Esophagus squamous epithelium (tissue), 5 donors: ENCODE data around the gene TSKU. TPM values are rescaled to one million over a fixed set of nuclear protein-coding genes. Genes with fewer than 3 reads are reported as not detected.

Source experiments
- DNase-seq: peaks from one replicate; lab custom pipeline; 2025; lab: John Stamatoyannopoulos, UW
- H3K27ac ChIP-seq, 4 donors: fragments of 200-600 bp; sonication (generic); one replicate each; pipeline ENCODE4 v1.5.1; 2016 to 2019; ENCODE audit warnings: mild to moderate bottlenecking in 1 of 4
- H3K27me3 ChIP-seq, 4 donors: fragments of 200-600 bp; sonication (generic); 1 replicate in 3 of 4; 2 replicates in 1 of 4; pipeline versions ENCODE4 v1.5.1 to v1.6.0; 2017 to 2021; ENCODE audit warnings: antibody characterized with exemption in 1 of 4
- H3K36me3 ChIP-seq, 3 donors: fragments of 200-600 bp; sonication (generic); one replicate each; pipeline ENCODE4 v1.5.1; 2016 to 2019
- H3K4me1 ChIP-seq, 3 donors: fragments of 200-600 bp; sonication (generic); one replicate each; pipeline ENCODE4 v1.5.1; 2017 to 2019
- H3K4me3 ChIP-seq, 4 donors: fragments of 200-600 bp; sonication (generic); 1 replicate in 3 of 4; 2 replicates in 1 of 4; pipeline ENCODE4 v1.5.1; 2016 to 2019; ENCODE audit warnings: mild to moderate bottlenecking in 2 of 4, moderate library complexity in 1 of 4
- H3K9me3 ChIP-seq, 3 donors: fragments of 200-600 bp; sonication (generic); one replicate each; pipeline ENCODE4 v1.5.1; 2016 to 2019
- CTCF ChIP-seq, 6 experiments: fragments of 450-650 bp in 4 of 6; fragments of 200-600 bp in 2 of 6; sonication (generic) in 2 of 6; IDR thresholded peaks; one replicate each; pipeline ENCODE4 v1.5.1; 2016 to 2019; ENCODE audit warnings: antibody characterized with exemption in 6 of 6, mild to moderate bottlenecking in 4 of 6, moderate library complexity in 4 of 6
- POLR2A ChIP-seq, 4 donors: fragments of 450-650 bp; IDR thresholded peaks; one replicate each; pipeline ENCODE4 v1.6.1; 2017; ENCODE audit warnings: antibody characterized with exemption in 4 of 4, mild to moderate bottlenecking in 4 of 4, moderate library complexity in 3 of 4
- WGBS, 2 donors: methylation state at CpG; one replicate each; pipeline ENCODE4 v1.1.5; 2018; 5-methylcytosine and 5-hydroxymethylcytosine counted together
- intact Hi-C: fragments of 100-400 bp; cut with DNase I; formaldehyde crosslinking; loops from one replicate; pipeline ENCODE4 v1.15.0; 2022
- total RNA-seq, 4 donors: library from RNA; depleted of rRNA; stranded (reverse); fragments of >200 nt; gene quantifications; one replicate each; pipeline ENCODE4 v1.1.0, GENCODE V29; 2016
- donor health status: DM: yes; HTN: yes; CAD: no.

Gene TSKU
- total RNA-seq, 4 donors from 2014 or later = 51.4 to 95.9 (median 88.4) TPM

GRCh38 chr11:76762867-76763572 lies 20.1 kb upstream of the TSKU start:
- WGBS, 2 donors = 40 to 50% methylated on average over 3 to 4 of the region's 5 CpGs
- no peak for DNase-seq
- no peaks in the 10 kb centered on the region for H3K9me3 ChIP-seq
- H3K27ac ChIP-seq = peak overlapping the region; percentile 65 to 77 (median 75)
- intact Hi-C loops = no loop called here
- peaks cover 45 to 77% (median 52%) of the 10 kb centered on the region in 3 donors for H3K4me1 ChIP-seq
- TF ChIP-seq POLR2A (IDR thresholded peaks at IDR 0.05) = no peak
- peak in 1 of 6 experiments; percentile 19 for TF ChIP-seq CTCF (IDR thresholded peaks at IDR 0.05)
- no peaks in the 10 kb centered on the region for H3K27me3 ChIP-seq
- no peak overlapping the region for H3K4me3 ChIP-seq
- H3K36me3 ChIP-seq = no peaks in the 10 kb centered on the region

GRCh38 chr11:76763573-76764346 lies 19.4 kb upstream of the TSKU start:
- H3K36me3 ChIP-seq = no peaks in the 10 kb centered on the region
- peak overlapping the region; percentile 65 to 77 (median 75) for H3K27ac ChIP-seq
- no peaks in the 10 kb centered on the region for H3K9me3 ChIP-seq
- peaks cover 53 to 85% (median 60%) of the 10 kb centered on the region in 3 donors for H3K4me1 ChIP-seq
- DNase-seq = no peak
- no peak overlapping the region for H3K4me3 ChIP-seq
- WGBS, 2 donors = 7 to 17% methylated on average over 3 of the region's 5 CpGs
- intact Hi-C loops = no loop called here
- TF ChIP-seq POLR2A (IDR thresholded peaks at IDR 0.05) (no peak), CTCF (IDR thresholded peaks at IDR 0.05) (peak in 1 of 6 experiments; percentile 19)
- H3K27me3 ChIP-seq = no peaks in the 10 kb centered on the region

- Histone ChIP-seq H3K27ac (peak overlapping the region in 3 of 4 donors; percentile 65 to 76 (median 74)), H3K4me1 (peaks cover 66 to 85% (median 73%) of the 10 kb centered on the region in 3 donors), H3K36me3 (no peaks in the 10 kb centered on the region), H3K4me3 (no peak overlapping the region), H3K9me3 (no peaks in the 10 kb centered on the region), H3K27me3 (no peaks in the 10 kb centered on the region)
- no peak for TF ChIP-seq CTCF (IDR thresholded peaks at IDR 0.05)
- TF ChIP-seq POLR2A (IDR thresholded peaks at IDR 0.05) = no peak
- no peak for DNase-seq
- WGBS, 2 donors = 77 to 84% methylated on average over 8 to 10 of the region's 10 CpGs
- intact Hi-C loops = no loop called here
These were observed 18.1 kb upstream of the TSKU start for GRCh38 chr11:76764941-76765665.

- no peaks in the 10 kb centered on the region for H3K36me3 ChIP-seq
These were observed 17.2 kb upstream of the TSKU start for GRCh38 chr11:76765863-76766350.

More at GRCh38 chr11:76765863-76766350, 17.2 kb upstream of the TSKU start:
- no peak overlapping the region for H3K4me3 ChIP-seq
- peaks cover 74 to 86% (median 80%) of the 10 kb centered on the region in 3 donors for H3K4me1 ChIP-seq
- intact Hi-C loops = no loop called here
- DNase-seq = no peak
- no peak for TF ChIP-seq POLR2A (IDR thresholded peaks at IDR 0.05)
- no peak for TF ChIP-seq CTCF (IDR thresholded peaks at IDR 0.05)
- peak overlapping the region in 3 of 4 donors; percentile 83 to 86 (median 85) for H3K27ac ChIP-seq
- no peaks in the 10 kb centered on the region for H3K9me3 ChIP-seq
- H3K27me3 ChIP-seq = no peaks in the 10 kb centered on the region
- 31 to 47% methylated on average over 4 to 5 of the region's 5 CpGs for WGBS, 2 donors
